Esophagus squamous epithelium (tissue), 5 donors: ENCODE measurements around the gene CUEDC1. TPM values are rescaled to one million over a fixed set of nuclear protein-coding genes. Genes with fewer than 3 reads are reported as not detected.

Experiments
- DNase-seq: peaks from one replicate; lab custom pipeline; 2025; lab: John Stamatoyannopoulos, UW
- H3K27ac ChIP-seq, 4 donors: fragments of 200-600 bp; sonication (generic); one replicate each; pipeline ENCODE4 v1.5.1; 2016 to 2019; ENCODE audit warnings: mild to moderate bottlenecking in 1 of 4
- H3K27me3 ChIP-seq, 4 donors: fragments of 200-600 bp; sonication (generic); 1 replicate in 3 of 4; 2 replicates in 1 of 4; pipeline versions ENCODE4 v1.5.1 to v1.6.0; 2017 to 2021; ENCODE audit warnings: antibody characterized with exemption in 1 of 4
- H3K36me3 ChIP-seq, 3 donors: fragments of 200-600 bp; sonication (generic); one replicate each; pipeline ENCODE4 v1.5.1; 2016 to 2019
- H3K4me1 ChIP-seq, 3 donors: fragments of 200-600 bp; sonication (generic); one replicate each; pipeline ENCODE4 v1.5.1; 2017 to 2019
- H3K4me3 ChIP-seq, 4 donors: fragments of 200-600 bp; sonication (generic); 1 replicate in 3 of 4; 2 replicates in 1 of 4; pipeline ENCODE4 v1.5.1; 2016 to 2019; ENCODE audit warnings: mild to moderate bottlenecking in 2 of 4, moderate library complexity in 1 of 4
- H3K9me3 ChIP-seq, 3 donors: fragments of 200-600 bp; sonication (generic); one replicate each; pipeline ENCODE4 v1.5.1; 2016 to 2019
- CTCF ChIP-seq, 6 experiments: fragments of 450-650 bp in 4 of 6; fragments of 200-600 bp in 2 of 6; sonication (generic) in 2 of 6; IDR thresholded peaks; one replicate each; pipeline ENCODE4 v1.5.1; 2016 to 2019; ENCODE audit warnings: antibody characterized with exemption in 6 of 6, mild to moderate bottlenecking in 4 of 6, moderate library complexity in 4 of 6
- POLR2A ChIP-seq, 4 donors: fragments of 450-650 bp; IDR thresholded peaks; one replicate each; pipeline ENCODE4 v1.6.1; 2017; ENCODE audit warnings: antibody characterized with exemption in 4 of 4, mild to moderate bottlenecking in 4 of 4, moderate library complexity in 3 of 4
- WGBS, 2 donors: methylation state at CpG; one replicate each; pipeline ENCODE4 v1.1.5; 2018; 5-methylcytosine and 5-hydroxymethylcytosine counted together
- intact Hi-C: fragments of 100-400 bp; cut with DNase I; formaldehyde crosslinking; loops from one replicate; pipeline ENCODE4 v1.15.0; 2022
- total RNA-seq, 4 donors: library from RNA; depleted of rRNA; stranded (reverse); fragments of >200 nt; gene quantifications; one replicate each; pipeline ENCODE4 v1.1.0, GENCODE V29; 2016
- donor health status: DM: yes; HTN: yes; CAD: no.

Gene CUEDC1
- total RNA-seq, 4 donors from 2014 or later, result 7.4 to 27.3 (median 18.4) TPM

GRCh38 chr17:57990037-57990436 is 34.8 kb upstream of the CUEDC1 start:
- DNase-seq, result no peak
- intact Hi-C loops, result loop anchor here (10.0 kb wide), 1 partner anchor 45 kb away; no protein-coding TSS in a partner anchor
- Histone ChIP-seq H3K4me1 (peaks cover 2 to 54% (median 23%) of the 10 kb centered on the region in 3 donors), H3K36me3 (peaks cover 0 to 1% (median 0%) of the 10 kb centered on the region in 3 donors), H3K9me3 (no peaks in the 10 kb centered on the region), H3K27ac (peak overlapping the region in 2 of 4 donors; percentile 97 to 98), H3K27me3 (no peaks in the 10 kb centered on the region), H3K4me3 (no peak overlapping the region)
- no peak for TF ChIP-seq POLR2A (IDR thresholded peaks at IDR 0.05)
- TF ChIP-seq CTCF (IDR thresholded peaks at IDR 0.05), result no peak
- 90 to 96% methylated on average over 2 of the region's 2 CpGs for WGBS, 2 donors

- TF ChIP-seq POLR2A (IDR thresholded peaks at IDR 0.05) (peak in 2 of 4 donors; percentile 23 to 38), CTCF (IDR thresholded peaks at IDR 0.05) (peak in 1 of 6 experiments; percentile 20)
- Histone ChIP-seq H3K27me3 (no peaks in the 10 kb centered on the region), H3K9me3 (no peaks in the 10 kb centered on the region), H3K36me3 (peaks cover 0 to 13% (median 0%) of the 10 kb centered on the region in 3 donors), H3K4me1 (peaks cover 6 to 56% (median 38%) of the 10 kb centered on the region in 3 donors), H3K27ac (peak overlapping the region; percentile 96 to 99 (median 98)), H3K4me3 (peak overlapping the region; percentile 89 to 97 (median 91))
- intact Hi-C loops, result loop anchor here (10.0 kb wide), 1 partner anchor 94 kb away; no protein-coding TSS in a partner anchor
- 6 to 19% methylated on average over 10 to 28 of the region's 54 CpGs for WGBS, 2 donors
- DNase-seq, result no peak
Measured at GRCh38 chr17:57988301-57989250, 33.4 kb upstream of the CUEDC1 start.

GRCh38 chr17:57987581-57988300 is 32.5 kb upstream of the CUEDC1 start, which contains the start of gene VEZF1:
Gene VEZF1 (minus strand): TSS chr17:57988254. CDS start chr17:57988111, 143 bp downstream.
- Histone ChIP-seq H3K4me3 (peak within 1 kb of the TSS; percentile 89 to 97 (median 91)), H3K27ac (peak within 1 kb of the TSS; percentile 96 to 99 (median 98)), H3K36me3 (peaks cover 0 to 17% (median 2%) of the 10 kb centered on the region in 3 donors), H3K9me3 (no peaks in the 10 kb centered on the region), H3K27me3 (no peaks in the 10 kb centered on the region), H3K4me1 (peaks cover 6 to 58% (median 44%) of the 10 kb centered on the region in 3 donors)
- DNase-seq, result no peak
- WGBS, 2 donors, result 0% methylated on average over 8 to 19 of the region's 74 CpGs
- intact Hi-C loops, result loop anchor here (10.0 kb wide), 1 partner anchor 93 kb away; no protein-coding TSS in a partner anchor
- TF ChIP-seq CTCF (IDR thresholded peaks at IDR 0.05) (no peak), POLR2A (IDR thresholded peaks at IDR 0.05) (peak in 2 of 4 donors; percentile 14 to 56)

- peaks cover 6 to 65% (median 48%) of the 10 kb centered on the region in 3 donors for H3K4me1 ChIP-seq
Measured at GRCh38 chr17:57986841-57987580, 31.8 kb upstream of the CUEDC1 start.

More at GRCh38 chr17:57986841-57987580, 31.8 kb upstream of the CUEDC1 start:
- no peak for DNase-seq
- Histone ChIP-seq H3K36me3 (peaks cover 0 to 25% (median 7%) of the 10 kb centered on the region in 3 donors), H3K9me3 (no peaks in the 10 kb centered on the region), H3K27ac (peak overlapping the region; percentile 96 to 99 (median 98)), H3K4me3 (peak overlapping the region; percentile 89 to 97 (median 91)), H3K27me3 (no peaks in the 10 kb centered on the region)
- no peak for TF ChIP-seq CTCF (IDR thresholded peaks at IDR 0.05)
- peak in 1 of 4 donors; percentile 26 for TF ChIP-seq POLR2A (IDR thresholded peaks at IDR 0.05)
- 0 to 1% methylated on average over 33 to 38 of the region's 38 CpGs for WGBS, 2 donors
- intact Hi-C loops, result loop anchor here (10.0 kb wide), 1 partner anchor 92 kb away; no protein-coding TSS in a partner anchor
